GM10266 (cell line): ENCODE results near the gene PARN.

Experiments used
- DNase-seq: peaks from one replicate; pipeline ENCODE4 v3.0.0; 2012; ENCODE audit errors: extremely low spot score
- TF ChIP-seq, protein P1 (sequence below): IDR thresholded peaks from 2 replicates; pipeline ENCODE4 v1.5.1; 2012; ENCODE audit warnings: mild to moderate bottlenecking, low read depth; ENCODE audit not compliant: control insufficient read depth, insufficient read depth; ENCODE audit errors: missing control alignments

The PARN gene

DNA sequence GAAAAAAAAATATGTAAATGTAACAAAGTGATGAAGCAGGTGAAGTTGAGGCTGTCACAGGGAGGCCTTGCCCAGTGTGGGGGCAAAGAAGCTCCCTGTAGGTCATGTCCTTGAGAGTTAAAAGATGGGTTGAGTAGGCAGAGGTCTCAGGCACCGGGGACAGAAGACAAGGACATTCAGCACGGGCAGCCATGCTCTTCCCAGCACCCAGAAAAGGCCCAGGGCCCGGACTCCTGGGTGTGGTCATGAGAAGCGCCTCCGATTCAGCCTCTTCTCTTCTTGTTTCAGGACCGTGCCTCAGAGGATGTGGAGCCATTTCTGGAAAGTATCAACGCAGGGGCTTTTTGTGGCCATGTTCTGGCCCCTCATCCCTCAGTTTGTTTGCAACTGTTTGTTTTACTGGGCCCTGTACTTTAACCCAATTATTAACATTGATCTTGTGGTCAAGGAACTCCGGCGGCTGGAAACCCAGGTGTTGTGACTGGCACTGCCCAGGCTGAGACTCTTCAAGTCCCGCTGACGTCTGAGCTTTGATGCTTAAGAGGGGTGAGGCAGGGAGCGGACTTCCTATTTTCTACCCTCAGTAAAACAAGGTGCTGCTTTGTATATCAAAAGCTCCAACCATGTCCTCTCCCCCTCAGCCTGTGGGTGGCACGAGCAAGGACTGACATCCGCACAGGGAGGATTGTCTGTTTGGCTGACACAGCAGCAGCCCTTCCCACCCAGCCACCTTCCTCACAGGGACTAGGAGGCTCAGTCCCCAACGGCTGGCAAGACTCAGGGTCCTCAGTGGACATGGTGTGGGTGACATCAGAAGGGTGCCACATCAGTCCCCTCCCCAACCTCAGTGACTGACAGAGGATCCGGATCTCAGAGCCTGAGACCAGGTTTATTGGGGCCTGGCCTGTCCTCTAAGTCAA, 37.5 kb upstream of the PARN start:
- TF ChIP-seq, protein P1, sequence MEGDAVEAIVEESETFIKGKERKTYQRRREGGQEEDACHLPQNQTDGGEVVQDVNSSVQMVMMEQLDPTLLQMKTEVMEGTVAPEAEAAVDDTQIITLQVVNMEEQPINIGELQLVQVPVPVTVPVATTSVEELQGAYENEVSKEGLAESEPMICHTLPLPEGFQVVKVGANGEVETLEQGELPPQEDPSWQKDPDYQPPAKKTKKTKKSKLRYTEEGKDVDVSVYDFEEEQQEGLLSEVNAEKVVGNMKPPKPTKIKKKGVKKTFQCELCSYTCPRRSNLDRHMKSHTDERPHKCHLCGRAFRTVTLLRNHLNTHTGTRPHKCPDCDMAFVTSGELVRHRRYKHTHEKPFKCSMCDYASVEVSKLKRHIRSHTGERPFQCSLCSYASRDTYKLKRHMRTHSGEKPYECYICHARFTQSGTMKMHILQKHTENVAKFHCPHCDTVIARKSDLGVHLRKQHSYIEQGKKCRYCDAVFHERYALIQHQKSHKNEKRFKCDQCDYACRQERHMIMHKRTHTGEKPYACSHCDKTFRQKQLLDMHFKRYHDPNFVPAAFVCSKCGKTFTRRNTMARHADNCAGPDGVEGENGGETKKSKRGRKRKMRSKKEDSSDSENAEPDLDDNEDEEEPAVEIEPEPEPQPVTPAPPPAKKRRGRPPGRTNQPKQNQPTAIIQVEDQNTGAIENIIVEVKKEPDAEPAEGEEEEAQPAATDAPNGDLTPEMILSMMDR: no peak
- DNase-seq: no peak

- peak; percentile 32 for DNase-seq
- TF ChIP-seq, protein P1: no peak
These were observed 28.0 kb upstream of the PARN start for GRCh38 chr16:14658063-14658462.

- TF ChIP-seq, protein P1: no peak
- no peak for DNase-seq
These were observed 22.7 kb upstream of the PARN start for GRCh38 chr16:14652726-14653125.

GRCh38 chr16:14650629-14651028, 20.6 kb upstream of the PARN start:
- TF ChIP-seq, protein P1: no peak
- no peak for DNase-seq

DNA sequence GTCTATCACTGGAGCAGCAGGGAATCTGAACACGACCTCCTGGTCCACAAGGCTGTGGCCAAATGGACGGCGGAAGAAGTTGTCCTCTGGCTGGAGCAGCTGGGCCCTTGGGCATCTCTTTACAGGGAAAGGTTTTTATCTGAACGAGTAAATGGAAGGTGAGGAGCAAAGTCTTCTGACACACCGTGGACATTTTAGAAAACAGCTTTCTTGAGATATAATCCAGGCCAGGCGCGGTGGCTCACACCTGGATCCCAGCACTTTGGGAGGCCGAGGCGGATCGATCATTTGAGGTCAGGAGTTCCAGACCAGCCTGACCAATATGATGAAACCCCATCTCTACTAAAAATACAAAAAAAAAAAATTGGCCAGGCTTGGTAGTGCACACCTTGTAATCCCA, 19.8 kb upstream of the PARN start:
- no peak for DNase-seq
- TF ChIP-seq, protein P1: no peak

DNA sequence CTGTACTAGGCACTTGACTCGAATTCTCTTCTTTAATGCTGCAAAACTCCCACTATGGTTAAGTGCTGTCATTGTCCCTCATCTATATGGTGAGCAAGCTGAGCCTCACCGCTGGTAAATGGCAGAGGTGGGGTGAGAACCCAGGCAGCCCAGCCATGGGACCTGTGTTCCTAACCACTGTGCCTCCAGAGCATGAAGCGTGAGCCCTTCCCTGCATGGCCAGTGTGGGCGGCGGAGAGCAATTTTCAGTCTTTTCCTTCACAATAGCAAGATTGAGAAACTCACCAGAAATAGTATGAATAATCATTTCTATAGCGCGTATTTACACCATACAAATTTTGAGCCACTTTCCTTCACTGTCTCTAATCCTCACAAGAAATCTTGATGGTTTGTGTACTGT, 11.9 kb upstream of the PARN start:
- no peak for DNase-seq
- TF ChIP-seq, protein P1: no peak

GRCh38 chr16:14641206-14641605, 11.1 kb upstream of the PARN start:
- no peak for DNase-seq
- TF ChIP-seq, protein P1: no peak
